Neural progenitor cell (in vitro differentiated cells): ENCODE data around the gene POC1A.

Source experiments
- CTCF ChIP-seq: fragments of 200-600 bp; sonication (generic); IDR thresholded peaks from 2 replicates; pipeline ENCODE4 v1.5.1; 2017; ENCODE audit warnings: antibody characterized with exemption, mild to moderate bottlenecking
- EZH2 ChIP-seq: fragments of 200-600 bp; sonication (generic); IDR thresholded peaks from 2 replicates; pipeline ENCODE4 v1.6.1; 2017; ENCODE audit warnings: antibody characterized with exemption, mild to moderate bottlenecking, moderate library complexity
- EZH2phosphoT487 ChIP-seq: fragments of 200-600 bp; sonication (generic); IDR thresholded peaks from 2 replicates; pipeline ENCODE4 v1.6.1; 2017; ENCODE audit warnings: antibody characterized with exemption

DNA sequence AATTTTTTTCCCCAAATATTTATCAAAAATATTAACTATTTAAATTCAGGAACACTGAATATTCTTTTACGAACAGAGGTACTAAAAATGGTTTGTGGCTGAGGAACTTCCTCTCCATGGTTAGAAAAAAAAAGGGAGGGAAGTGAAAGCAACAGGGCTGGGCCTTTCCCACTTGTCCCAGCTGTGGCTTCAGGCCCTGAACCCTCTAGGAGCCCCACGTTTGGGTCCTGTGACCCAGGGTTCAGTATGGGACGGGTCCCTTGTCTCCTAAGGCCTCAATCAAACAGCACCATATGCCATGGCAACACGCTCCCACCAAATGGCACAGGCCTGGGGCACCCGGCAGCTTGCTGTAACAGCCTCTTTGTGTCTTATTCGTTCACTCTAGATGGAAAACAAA is 32.4 kb downstream of the POC1A start:
- TF ChIP-seq CTCF (no peak), EZH2 (no peak), EZH2phosphoT487 (no peak)
